Adipocyte (in vitro differentiated cells): ENCODE results near the gene LSM7.

Experiments used
- DNase-seq: peaks from one replicate; pipeline ENCODE4 v3.0.0-alpha.2; 2015; ENCODE audit warnings: low read depth
- H3K27me3 ChIP-seq: replicated peaks from 2 replicates; pipeline ENCODE4 v1.7.0; 2013; ENCODE audit warnings: mild to moderate bottlenecking, low read length, moderate library complexity; ENCODE audit not compliant: control insufficient read depth, insufficient read depth
- H3K36me3 ChIP-seq: 2 replicates; pipeline ENCODE4 v1.7.0; 2013; ENCODE audit warnings: low read length, mild to moderate bottlenecking, moderate library complexity; ENCODE audit not compliant: control insufficient read depth, insufficient read depth, severe bottlenecking
- H3K4me1 ChIP-seq: 2 replicates; pipeline ENCODE4 v1.7.0; 2013; ENCODE audit warnings: mild to moderate bottlenecking, low read length, moderate library complexity; ENCODE audit not compliant: control insufficient read depth, insufficient read depth
- H3K4me3 ChIP-seq: 2 replicates; pipeline ENCODE4 v1.7.0; 2013; ENCODE audit warnings: mild to moderate bottlenecking, low read length, moderate library complexity
- H3K9ac ChIP-seq: 2 replicates; pipeline ENCODE4 v1.7.0; 2013; ENCODE audit warnings: mild to moderate bottlenecking, low read length, moderate library complexity
- H3K9me3 ChIP-seq: 2 replicates; pipeline ENCODE4 v1.7.0; 2013; ENCODE audit warnings: mild to moderate bottlenecking, low read length, moderate library complexity; ENCODE audit not compliant: control insufficient read depth

Gene LSM7

DNA sequence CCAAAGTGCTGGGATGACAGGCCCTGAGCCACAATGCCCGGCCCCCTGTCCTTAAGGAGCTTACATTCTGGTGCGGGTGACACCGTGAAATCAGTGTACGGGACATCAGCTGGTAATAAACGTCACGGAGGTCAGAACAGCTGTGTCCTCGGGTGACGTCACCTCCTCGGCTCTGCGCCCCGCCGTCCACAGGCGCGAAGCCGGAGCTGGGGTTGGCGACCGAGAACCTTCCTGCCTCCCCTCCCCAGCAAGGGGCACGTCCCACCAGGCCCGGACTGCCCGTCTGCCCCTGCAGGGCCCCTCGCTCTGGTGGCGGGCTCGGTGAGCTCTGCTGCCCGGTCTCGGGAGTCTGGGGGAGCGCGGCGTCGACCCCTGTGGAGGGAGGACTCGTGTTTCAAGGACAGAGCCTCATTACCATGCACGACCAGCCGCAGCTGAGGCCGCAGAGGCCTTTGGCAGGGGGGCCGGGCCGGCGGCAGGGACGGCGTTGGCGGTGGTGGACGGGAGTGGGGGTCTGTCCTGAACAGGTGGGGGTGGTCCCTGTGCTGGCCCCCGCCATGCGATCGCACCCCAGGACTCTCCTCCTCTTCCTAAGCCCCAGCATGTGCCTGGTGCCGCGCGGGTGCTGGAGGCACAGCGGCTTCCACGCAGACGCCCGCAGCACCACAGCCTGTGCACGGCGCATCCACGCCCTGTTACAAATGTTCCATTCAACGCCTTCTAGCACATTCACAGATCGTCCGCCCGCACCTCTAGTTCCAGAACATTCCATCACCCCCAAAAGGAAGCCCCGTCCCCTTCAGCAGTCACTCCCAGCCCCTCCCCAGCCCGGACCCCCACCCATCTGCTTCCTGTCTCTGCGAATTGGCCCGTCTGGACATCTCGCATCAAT is 25.8 kb downstream of the LSM7 start:
- peak; percentile 35 for DNase-seq
- Histone ChIP-seq H3K4me3 (no peak overlapping the region), H3K4me1 (peaks cover 4% of the 10 kb centered on the region)

DNA sequence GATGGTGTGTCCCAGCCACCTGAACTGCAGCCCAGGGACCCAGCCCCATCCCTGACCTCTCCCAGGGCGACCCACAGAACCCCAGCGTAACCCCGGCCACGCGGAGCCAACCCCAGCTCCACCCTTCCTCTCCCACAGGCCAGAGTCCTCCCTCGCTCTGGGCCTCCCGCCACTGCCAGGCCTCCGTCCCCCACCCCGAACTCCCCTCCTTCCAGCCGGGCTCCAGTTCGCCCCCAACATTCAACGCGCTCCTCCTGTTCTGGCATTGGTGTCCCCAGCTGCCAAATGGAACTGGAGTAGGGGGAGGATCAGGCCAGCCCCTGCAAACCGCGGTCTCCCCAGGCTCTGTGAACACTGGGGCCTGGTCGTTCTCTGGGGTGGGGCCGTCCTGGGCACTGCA is 27.9 kb downstream of the LSM7 start:
- Histone ChIP-seq H3K27me3 (peaks cover 17% of the 10 kb centered on the region), H3K9ac (no peak overlapping the region), H3K9me3 (no peaks in the 10 kb centered on the region), H3K4me3 (no peak overlapping the region), H3K4me1 (peaks cover 4% of the 10 kb centered on the region), H3K36me3 (no peaks in the 10 kb centered on the region)
- DNase-seq, result no peak

More for the DNA sequence above, 25.8 kb downstream of the LSM7 start:
- Histone ChIP-seq H3K27me3 (peaks cover 27% of the 10 kb centered on the region), H3K9me3 (no peaks in the 10 kb centered on the region), H3K9ac (no peak overlapping the region), H3K36me3 (no peaks in the 10 kb centered on the region)

DNA sequence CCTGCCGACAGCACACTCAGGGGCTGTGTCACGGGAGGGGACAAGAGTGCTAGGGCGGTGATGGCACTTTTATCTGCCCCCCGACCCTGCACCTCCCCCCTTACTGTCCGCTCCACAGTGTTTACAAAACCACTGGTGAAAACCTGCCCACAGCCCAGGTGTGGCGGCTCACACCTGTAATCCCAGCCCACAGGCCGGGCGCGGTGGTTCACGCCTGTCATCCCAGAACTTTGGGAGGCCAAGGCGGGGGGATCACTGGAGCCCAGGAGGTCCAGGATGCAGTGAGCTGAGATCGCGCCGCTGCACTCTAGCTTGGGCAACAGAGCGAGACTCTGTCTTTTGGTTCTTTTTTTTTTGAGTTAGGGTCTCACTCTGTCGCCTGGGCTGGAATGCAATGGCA is 32.2 kb downstream of the LSM7 start:
- DNase-seq, result no peak
- Histone ChIP-seq H3K36me3 (no peaks in the 10 kb centered on the region), H3K4me1 (peaks cover 14% of the 10 kb centered on the region), H3K9me3 (no peaks in the 10 kb centered on the region), H3K27me3 (peaks cover 19% of the 10 kb centered on the region), H3K4me3 (no peak overlapping the region), H3K9ac (no peak overlapping the region)

DNA sequence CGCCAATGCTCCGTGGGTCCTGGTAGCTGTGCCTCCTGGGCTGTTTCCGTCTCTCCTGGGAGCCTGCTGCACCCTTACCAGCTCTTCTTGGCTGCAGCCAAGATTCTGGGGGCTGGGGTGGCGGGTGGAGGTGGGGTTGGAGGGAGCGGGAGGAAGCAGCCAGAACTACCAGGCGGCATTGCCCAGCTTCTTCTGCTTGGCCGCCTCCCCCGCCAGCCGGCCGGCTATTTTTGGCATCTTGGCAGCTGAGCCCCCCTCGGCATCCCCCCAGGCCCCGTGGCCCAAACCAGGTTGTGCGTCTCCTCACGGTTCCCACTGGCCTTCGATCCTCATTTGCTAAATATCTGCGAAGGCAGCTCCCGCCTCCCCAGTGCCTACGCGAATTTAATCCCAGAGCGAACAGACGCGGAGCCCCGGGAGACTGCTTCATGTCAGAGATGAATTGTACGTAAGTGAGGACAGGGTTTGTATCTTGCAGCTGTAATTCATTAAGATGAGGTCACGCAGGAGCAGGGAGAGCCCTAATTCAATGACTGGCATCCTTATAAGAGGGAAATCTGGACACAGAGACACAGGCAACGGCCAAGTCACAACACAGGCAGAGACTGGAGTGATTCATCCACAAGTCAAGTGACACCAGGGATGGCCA is 33.6 kb downstream of the LSM7 start:
- H3K36me3 ChIP-seq, result no peaks in the 10 kb centered on the region
- DNase-seq, result peak; percentile 78
- H3K4me1 ChIP-seq, result peaks cover 14% of the 10 kb centered on the region
- H3K27me3 ChIP-seq, result peaks cover 23% of the 10 kb centered on the region
- H3K9ac ChIP-seq, result no peak overlapping the region
- peak overlapping the region; percentile 18 for H3K4me3 ChIP-seq
- no peaks in the 10 kb centered on the region for H3K9me3 ChIP-seq

DNA sequence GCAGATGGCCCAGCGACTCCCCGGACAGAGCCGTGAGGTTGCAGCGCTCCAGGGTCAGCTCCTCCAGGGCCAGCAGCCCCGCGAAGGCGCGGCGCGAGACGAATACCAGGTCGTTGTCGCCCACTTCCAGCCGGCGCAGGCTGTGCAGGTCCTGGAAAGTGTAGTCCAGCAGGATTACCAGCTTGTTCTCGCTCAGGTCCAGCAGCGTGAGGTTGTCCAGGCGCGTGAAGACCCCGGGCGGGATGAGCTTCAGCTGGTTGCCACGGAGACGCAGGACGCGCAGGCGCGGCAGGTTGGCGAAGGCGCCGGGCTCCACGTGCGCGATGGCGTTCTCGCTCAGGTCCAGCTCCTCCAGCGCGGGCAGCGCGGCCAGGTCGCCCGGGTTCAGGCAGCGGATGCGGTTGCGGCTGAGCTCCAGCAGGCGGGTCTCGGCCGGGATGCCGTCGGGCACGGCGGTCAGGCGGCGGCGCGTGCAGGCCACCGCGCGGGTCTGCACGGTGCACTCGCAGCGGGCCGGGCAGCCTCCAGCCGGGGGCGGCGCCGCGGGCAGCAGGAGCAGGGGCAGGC is 37.1 kb downstream of the LSM7 start:
- Histone ChIP-seq H3K9ac (no peak overlapping the region), H3K4me3 (no peak overlapping the region), H3K36me3 (no peaks in the 10 kb centered on the region), H3K4me1 (peaks cover 14% of the 10 kb centered on the region), H3K27me3 (peaks cover 35% of the 10 kb centered on the region), H3K9me3 (no peaks in the 10 kb centered on the region)
- DNase-seq, result peak; percentile 21

DNA sequence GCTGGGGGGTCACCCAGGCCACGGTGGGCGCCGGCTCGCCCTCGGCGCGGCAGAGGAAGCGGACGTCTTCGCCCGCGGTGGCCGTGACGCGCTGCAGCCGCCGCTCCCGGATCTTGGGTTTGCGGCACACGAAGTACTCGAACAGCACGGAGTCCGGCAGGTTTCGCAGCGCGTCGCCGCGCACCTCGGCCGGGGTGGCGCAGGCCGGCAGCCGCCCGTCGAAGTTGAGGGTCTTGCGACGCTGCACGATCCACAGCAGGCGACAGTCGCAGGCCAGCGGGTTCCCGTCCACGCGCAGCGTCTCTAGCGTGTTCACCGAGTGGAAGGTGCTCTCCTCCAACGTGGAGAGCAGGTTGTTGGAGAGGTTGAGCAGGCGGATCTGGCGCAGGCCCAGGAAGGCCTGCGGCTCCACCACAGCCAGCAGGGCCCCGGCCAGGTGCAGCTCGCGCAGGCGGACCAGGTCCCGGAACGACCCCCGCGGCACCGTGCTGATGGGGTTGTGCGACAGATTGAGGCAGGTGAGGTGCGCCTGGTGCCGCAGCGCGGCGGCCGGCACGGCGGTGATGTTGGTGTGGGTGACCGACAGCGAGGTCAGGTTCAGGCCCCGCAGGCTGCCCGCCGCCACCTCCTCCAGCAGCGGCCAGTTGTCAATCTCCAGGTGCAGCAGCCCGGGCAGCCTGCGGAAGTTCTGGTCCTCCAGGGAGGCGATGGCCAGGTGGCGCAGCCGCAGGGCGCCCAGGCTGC is 37.8 kb downstream of the LSM7 start:
- no peaks in the 10 kb centered on the region for H3K9me3 ChIP-seq
- H3K9ac ChIP-seq, result no peak overlapping the region
- H3K4me1 ChIP-seq, result peaks cover 14% of the 10 kb centered on the region
- peaks cover 35% of the 10 kb centered on the region for H3K27me3 ChIP-seq
- DNase-seq, result no peak
- no peaks in the 10 kb centered on the region for H3K36me3 ChIP-seq
- peak overlapping the region; percentile 54 for H3K4me3 ChIP-seq

DNA sequence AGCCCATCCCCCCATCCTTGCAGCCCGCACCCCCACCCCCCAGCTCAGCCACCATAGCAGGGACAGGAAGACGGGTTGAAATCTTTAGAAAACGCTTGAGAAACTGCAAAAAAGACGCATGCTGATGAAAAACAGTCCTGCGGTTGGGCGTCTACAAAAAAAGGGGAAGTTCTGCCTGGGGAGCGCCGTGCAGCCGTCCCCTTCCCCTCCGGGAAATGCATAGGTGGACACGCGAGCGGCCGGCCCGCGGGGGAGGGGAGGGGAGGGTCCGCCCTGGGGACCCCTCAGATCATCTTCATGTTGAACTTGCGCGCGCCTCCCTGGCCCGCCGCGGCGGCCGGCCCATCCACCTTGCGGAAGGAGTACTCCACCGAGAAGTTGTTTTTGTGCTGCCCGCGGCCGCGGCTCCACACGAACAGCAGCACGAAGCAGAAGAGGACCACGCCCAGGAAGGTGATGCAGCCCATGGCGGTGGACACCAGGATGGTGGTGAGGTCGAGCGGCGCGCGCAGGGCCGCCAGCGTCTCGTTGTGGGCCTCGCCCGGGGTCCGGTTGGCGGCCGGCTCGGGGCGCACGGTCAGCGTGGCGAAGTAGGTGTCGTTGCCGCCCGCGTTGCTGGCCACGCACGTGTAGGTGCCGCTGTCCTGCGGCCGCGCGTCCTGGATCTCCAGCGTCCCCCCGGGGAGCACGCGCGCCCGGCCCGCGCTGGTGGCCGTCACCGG is 38.5 kb downstream of the LSM7 start:
- H3K9me3 ChIP-seq, result no peaks in the 10 kb centered on the region
- H3K4me3 ChIP-seq, result peak overlapping the region; percentile 54
- no peak overlapping the region for H3K9ac ChIP-seq
- peak; percentile 33 for DNase-seq
- peaks cover 35% of the 10 kb centered on the region for H3K27me3 ChIP-seq
- H3K36me3 ChIP-seq, result no peaks in the 10 kb centered on the region
- peaks cover 9% of the 10 kb centered on the region for H3K4me1 ChIP-seq

DNA sequence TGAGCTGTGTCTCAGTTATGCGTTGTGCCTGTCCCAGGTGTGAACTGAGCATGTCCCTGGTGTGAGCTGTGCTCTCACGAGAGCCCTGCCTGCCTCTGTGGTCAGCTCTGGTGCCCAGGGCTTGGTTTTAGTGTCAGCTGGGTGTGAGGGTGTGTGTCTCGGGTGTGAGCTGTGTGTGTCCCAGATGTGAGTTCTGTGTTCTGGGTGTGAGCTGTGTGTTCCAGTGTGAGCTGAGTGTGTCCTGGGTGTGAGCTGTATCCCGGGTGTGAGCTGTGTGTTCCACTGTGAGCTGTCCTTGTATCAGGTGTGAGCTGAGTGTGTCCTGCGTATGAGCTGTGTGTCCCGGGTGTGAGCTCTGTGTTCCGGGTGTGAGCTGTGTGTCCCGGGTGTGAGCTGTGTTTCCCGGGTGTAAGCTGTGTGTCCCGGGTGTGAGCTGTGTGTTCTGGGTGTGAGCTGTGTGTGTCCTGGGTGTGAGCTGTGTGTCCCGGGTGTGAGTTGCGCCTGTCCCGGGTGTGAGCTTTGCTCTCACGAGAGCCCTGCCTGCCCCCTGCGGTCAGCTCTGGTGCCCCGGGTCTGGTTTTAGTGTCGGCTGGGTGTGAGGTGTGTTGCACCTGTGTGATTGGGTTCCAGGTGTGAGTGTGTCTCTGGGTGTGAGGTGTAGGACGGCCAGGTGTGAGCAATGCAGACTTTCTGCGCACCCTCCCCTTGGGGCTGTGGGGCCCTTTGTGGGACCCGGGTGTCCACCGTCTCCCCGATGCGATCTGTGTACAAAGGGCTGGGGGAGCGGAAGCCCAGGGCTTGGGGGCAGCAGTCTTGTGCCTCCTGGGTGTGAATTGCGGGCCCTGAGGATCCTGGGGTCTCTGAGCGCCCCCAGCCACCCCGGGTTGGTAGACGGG is 39.3 kb downstream of the LSM7 start:
- H3K9ac ChIP-seq, result no peak overlapping the region
- H3K27me3 ChIP-seq, result peaks cover 32% of the 10 kb centered on the region
- no peak overlapping the region for H3K4me3 ChIP-seq
- H3K36me3 ChIP-seq, result no peaks in the 10 kb centered on the region
- no peaks in the 10 kb centered on the region for H3K9me3 ChIP-seq
- peaks cover 1% of the 10 kb centered on the region for H3K4me1 ChIP-seq
- no peak for DNase-seq

DNA sequence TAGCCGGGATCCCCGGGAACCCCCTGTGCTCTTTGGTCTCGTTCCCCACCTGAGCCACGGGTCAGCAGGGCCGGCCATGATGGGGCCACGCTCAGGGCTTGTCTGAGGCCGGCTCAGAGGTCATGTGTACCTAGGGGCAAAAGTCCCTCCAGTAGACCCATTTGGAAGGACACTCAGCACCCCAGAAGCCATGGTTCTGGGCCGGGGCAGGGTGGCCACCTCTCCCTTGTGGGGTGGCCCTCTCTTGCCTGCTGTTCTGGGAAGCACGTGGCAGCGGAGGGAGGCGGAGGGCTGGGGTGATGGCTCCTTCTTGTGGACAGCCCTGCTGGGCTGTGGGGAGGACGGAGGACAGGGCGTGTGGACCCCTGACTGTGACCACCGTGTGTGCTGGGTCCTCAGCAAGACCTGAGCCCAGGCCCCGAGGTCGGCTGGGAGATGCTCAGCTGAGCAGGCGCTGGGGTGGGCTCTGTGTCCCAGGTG is 40.0 kb downstream of the LSM7 start:
- peaks cover 27% of the 10 kb centered on the region for H3K27me3 ChIP-seq
- no peak for DNase-seq
- no peak overlapping the region for H3K9ac ChIP-seq
- no peaks in the 10 kb centered on the region for H3K4me1 ChIP-seq
- H3K36me3 ChIP-seq, result no peaks in the 10 kb centered on the region
- no peak overlapping the region for H3K4me3 ChIP-seq
- no peaks in the 10 kb centered on the region for H3K9me3 ChIP-seq
